T-cell (primary cell): Measurements from ENCODE around the gene REEP6. TPM values are rescaled to one million over a fixed set of nuclear protein-coding genes. Genes with fewer than 3 reads are reported as not detected.

ENCODE experiments used
- ATAC-seq, 4 experiments: fragments of 200-7000 bp in 3 of 4; fragments of 150-1000 bp in 1 of 4; cut with Tn5 transposase; replicated peaks in 1 of 4; 1 replicate in 3 of 4; 2 replicates in 1 of 4; pipeline ENCODE4 v1.10.0; 2021; ENCODE audit warnings: moderate library complexity in 3 of 4, mild to moderate bottlenecking in 2 of 4, moderate number of reproducible peaks in 1 of 4
- CTCF ChIA-PET, 2 donors: fragments of 300-600 bp; sonication (Branson Sonifier 250); formaldehyde crosslinking; loops; one replicate each; lab custom pipeline; 2022; ENCODE audit warnings: antibody characterized with exemption in 2 of 2; lab: Charles Lee
- POLR2A ChIA-PET, 2 donors: fragments of 300-600 bp; sonication (Branson Sonifier 250); formaldehyde crosslinking; loops; one replicate each; lab custom pipeline; 2022; ENCODE audit warnings: antibody characterized with exemption in 2 of 2; lab: Charles Lee
- DNase-seq, 35 experiments: peaks; one replicate each; pipeline versions ENCODE4 v3.0.0 to v3.0.0-alpha.2; 2013 to 2023
- H3K27ac ChIP-seq: one replicate; pipeline ENCODE4 v1.5.1; 2013; ENCODE audit warnings: low read length
- H3K27me3 ChIP-seq, 2 experiments: replicated peaks in 1 of 2; 1 replicate in 1 of 2; 2 replicates in 1 of 2; pipeline versions ENCODE4 v1.6.1 to v1.7.0; 2013; ENCODE audit warnings: low read length in 1 of 2, mixed read lengths in 1 of 2; ENCODE audit not compliant: control insufficient read depth in 2 of 2, insufficient read depth in 2 of 2; ENCODE audit errors: extremely low read depth in 1 of 2
- H3K36me3 ChIP-seq, 2 donors: 1 replicate in 1 of 2; 2 replicates in 1 of 2; pipeline versions ENCODE4 v1.6.1 to v1.7.0; 2013; ENCODE audit warnings: low read length in 1 of 2; ENCODE audit not compliant: control insufficient read depth in 2 of 2, insufficient read depth in 1 of 2; ENCODE audit errors: extremely low read depth in 1 of 2
- H3K4me1 ChIP-seq, 2 experiments: 1 replicate in 1 of 2; 2 replicates in 1 of 2; pipeline versions ENCODE4 v1.6.1 to v1.7.0; 2013; ENCODE audit warnings: low read length in 2 of 2, mixed read lengths in 1 of 2; ENCODE audit not compliant: insufficient read depth in 2 of 2, control insufficient read depth in 1 of 2; ENCODE audit errors: extremely low read depth in 1 of 2
- H3K4me3 ChIP-seq, 2 donors: 1 replicate in 1 of 2; 2 replicates in 1 of 2; pipeline versions ENCODE4 v1.5.1 to v1.7.0; 2013; ENCODE audit warnings: mild to moderate bottlenecking in 2 of 2, low read length in 1 of 2, moderate library complexity in 1 of 2; ENCODE audit not compliant: control insufficient read depth in 1 of 2; ENCODE audit errors: extremely low read depth in 1 of 2
- H3K9me3 ChIP-seq: 2 replicates; pipeline ENCODE4 v1.7.0; 2013
- H3K27ac Mint-ChIP-seq, 2 donors: one replicate each; pipeline ENCODE4 v1.8.0; 2020 to 2021; ENCODE audit warnings: mild to moderate bottlenecking in 2 of 2, mixed read lengths in 2 of 2
- H3K27me3 Mint-ChIP-seq, 2 donors: one replicate each; pipeline ENCODE4 v1.8.0; 2021 to 2022; ENCODE audit warnings: mixed read lengths in 2 of 2
- H3K36me3 Mint-ChIP-seq: one replicate; pipeline ENCODE4 v1.8.0; 2021; ENCODE audit warnings: mixed read lengths
- H3K4me1 Mint-ChIP-seq, 3 donors: one replicate each; pipeline ENCODE4 v1.8.0; 2020 to 2022; ENCODE audit warnings: mixed read lengths in 3 of 3, mild to moderate bottlenecking in 1 of 3
- H3K4me3 Mint-ChIP-seq, 3 donors: one replicate each; pipeline ENCODE4 v1.8.0; 2020 to 2022; ENCODE audit warnings: mild to moderate bottlenecking in 3 of 3, mixed read lengths in 3 of 3, moderate library complexity in 3 of 3
- H3K9me3 Mint-ChIP-seq, 3 donors: one replicate each; pipeline ENCODE4 v1.8.0; 2020 to 2022; ENCODE audit warnings: mixed read lengths in 3 of 3
- WGBS: methylation state at CpG from one replicate; pipeline ENCODE4 v1.1.5; 2013; ENCODE audit warnings: missing lambda C conversion rate; ENCODE audit not compliant: insufficient coverage; 5-methylcytosine and 5-hydroxymethylcytosine counted together
- total RNA-seq, 35 experiments: library from RNA in 6 of 35; stranded (reverse) in 6 of 35; fragments of 120-200 nt in 1 of 35; gene quantifications; one replicate each; pipeline versions ENCODE4 v1.2.1 to v1.2.4 and lab custom pipeline; 2013 to 2026

REEP6 gene
- total RNA-seq, 5 donors from 2014 or later (not counting 1 experiment from before 2014, with no cell fraction given): 2.2 to 6.9 (median 5.5) TPM

GRCh38 chr19:1468274-1468820, 22.6 kb upstream of the REEP6 start:
- H3K4me1 Mint-ChIP-seq: peaks cover 8 to 18% (median 9%) of the 10 kb centered on the region in 3 donors
- peak overlapping the region; percentile 54 to 58 (median 57) for H3K4me3 Mint-ChIP-seq
- no peaks in the 10 kb centered on the region for H3K9me3 Mint-ChIP-seq
- CTCF ChIA-PET: no interaction called here
- H3K9me3 ChIP-seq: no peaks in the 10 kb centered on the region
- H3K36me3 ChIP-seq: peaks cover 0 to under 1% of the 10 kb centered on the region in 2 donors
- no peak for ATAC-seq
- WGBS: 9% methylated on average over 42 of the region's 49 CpGs
- no peak overlapping the region for H3K27ac Mint-ChIP-seq
- POLR2A ChIA-PET: no interaction called here
- no peak overlapping the region for H3K27ac ChIP-seq
- H3K27me3 Mint-ChIP-seq: peaks cover 0 to 13% of the 10 kb centered on the region in 2 donors
- H3K4me1 ChIP-seq: peaks cover 11 to 69% of the 10 kb centered on the region in 2 experiments
- DNase-seq: no peak
- H3K36me3 Mint-ChIP-seq: no peaks in the 10 kb centered on the region
- peaks cover 0 to 78% of the 10 kb centered on the region in 2 experiments for H3K27me3 ChIP-seq
- peak overlapping the region in 1 of 2 donors; percentile 5 for H3K4me3 ChIP-seq

DNA sequence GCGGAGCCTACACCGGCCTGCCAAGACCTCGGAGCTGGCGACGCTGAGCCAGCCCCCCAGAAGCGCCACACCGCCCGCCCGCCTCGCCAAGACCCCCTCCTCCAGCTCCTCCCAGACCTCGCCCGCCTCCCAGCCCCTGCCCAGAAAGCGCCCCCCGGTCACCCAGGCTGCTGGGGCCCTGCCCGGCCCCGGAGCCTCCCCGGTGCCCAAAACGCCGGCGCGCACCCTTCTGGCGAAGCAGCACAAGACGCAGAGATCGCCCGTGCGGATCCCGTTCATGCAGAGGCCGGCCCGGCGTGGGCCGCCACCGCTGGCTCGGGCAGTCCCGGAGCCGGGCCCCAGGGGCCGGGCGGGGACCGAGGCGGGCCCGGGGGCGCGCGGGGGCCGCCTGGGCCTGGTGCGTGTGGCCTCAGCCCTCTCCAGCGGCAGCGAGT, 22.1 kb upstream of the REEP6 start:
- Mint-ChIP-seq H3K4me1 (peaks cover 8 to 19% (median 12%) of the 10 kb centered on the region in 3 donors), H3K9me3 (no peaks in the 10 kb centered on the region), H3K27me3 (peaks cover 0 to 11% of the 10 kb centered on the region in 2 donors), H3K4me3 (peak overlapping the region; percentile 3 to 54 (median 25)), H3K27ac (no peak overlapping the region), H3K36me3 (no peaks in the 10 kb centered on the region)
- DNase-seq (peak in 2 of 35 experiments; percentile 31 to 39), ATAC-seq (peak in 3 of 4 experiments; percentile 2 to 8 (median 2))
- Histone ChIP-seq H3K4me1 (peaks cover 11 to 69% of the 10 kb centered on the region in 2 experiments), H3K27ac (no peak overlapping the region), H3K9me3 (no peaks in the 10 kb centered on the region), H3K36me3 (peaks cover 0 to 3% of the 10 kb centered on the region in 2 donors), H3K4me3 (peak overlapping the region in 1 of 2 donors; percentile 25), H3K27me3 (peaks cover 0 to 80% of the 10 kb centered on the region in 2 experiments)
- CTCF ChIA-PET: no interaction called here
- WGBS: 1% methylated on average over 47 of the region's 47 CpGs
- POLR2A ChIA-PET: no interaction called here

DNA sequence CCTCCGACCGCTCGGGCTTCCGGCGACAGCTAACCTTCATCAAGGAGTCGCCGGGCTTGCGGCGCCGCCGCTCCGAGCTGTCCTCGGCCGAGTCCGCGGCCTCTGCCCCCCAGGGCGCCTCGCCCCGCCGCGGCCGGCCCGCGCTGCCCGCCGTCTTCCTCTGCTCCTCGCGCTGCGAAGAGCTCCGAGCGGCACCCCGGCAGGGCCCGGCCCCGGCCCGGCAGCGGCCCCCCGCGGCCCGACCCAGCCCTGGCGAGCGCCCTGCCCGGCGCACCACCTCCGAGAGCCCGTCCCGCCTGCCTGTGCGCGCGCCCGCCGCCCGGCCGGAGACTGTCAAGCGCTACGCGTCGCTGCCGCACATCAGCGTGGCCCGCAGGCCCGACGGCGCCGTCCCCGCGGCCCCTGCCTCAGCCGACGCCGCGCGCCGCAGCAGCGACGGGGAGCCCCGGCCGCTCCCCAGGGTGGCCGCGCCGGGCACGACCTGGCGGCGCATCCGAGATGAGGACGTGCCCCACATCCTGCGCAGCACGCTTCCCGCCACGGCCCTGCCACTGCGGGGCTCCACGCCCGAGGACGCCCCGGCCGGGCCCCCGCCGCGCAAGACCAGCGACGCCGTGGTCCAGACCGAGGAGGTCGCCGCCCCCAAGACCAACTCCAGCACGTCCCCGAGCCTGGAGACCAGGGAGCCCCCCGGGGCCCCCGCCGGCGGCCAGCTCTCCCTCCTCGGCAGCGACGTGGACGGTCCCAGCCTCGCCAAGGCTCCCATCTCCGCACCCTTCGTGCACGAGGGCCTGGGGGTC, 21.5 kb upstream of the REEP6 start:
- H3K36me3 Mint-ChIP-seq: no peaks in the 10 kb centered on the region
- H3K4me1 ChIP-seq: peaks cover 11 to 69% of the 10 kb centered on the region in 2 experiments
- no peak overlapping the region for H3K27ac ChIP-seq
- H3K4me3 ChIP-seq: peak overlapping the region; percentile 53 to 72
- peak in 4 of 35 experiments; percentile 20 to 55 (median 37) for DNase-seq
- POLR2A ChIA-PET: no interaction called here
- peaks cover 0 to 11% of the 10 kb centered on the region in 2 donors for H3K27me3 Mint-ChIP-seq
- peak; percentile 26 to 50 (median 46) for ATAC-seq
- H3K27ac Mint-ChIP-seq: no peak overlapping the region
- peaks cover 0 to 75% of the 10 kb centered on the region in 2 experiments for H3K27me3 ChIP-seq
- WGBS: 2% methylated on average over 117 of the region's 117 CpGs
- H3K9me3 ChIP-seq: no peaks in the 10 kb centered on the region
- H3K4me3 Mint-ChIP-seq: peak overlapping the region in 1 of 3 donors; percentile 78
- H3K4me1 Mint-ChIP-seq: peaks cover 9 to 19% (median 12%) of the 10 kb centered on the region in 3 donors
- no peaks in the 10 kb centered on the region for H3K9me3 Mint-ChIP-seq
- CTCF ChIA-PET: interaction anchor here in 1 of 2 donors (0.6 kb wide), 1 partner anchor 285 kb away, joined by 4 read pairs; no protein-coding TSS in a partner anchor
- H3K36me3 ChIP-seq: peaks cover under 1 to 3% of the 10 kb centered on the region in 2 donors

- Mint-ChIP-seq H3K27ac (no peak overlapping the region), H3K4me3 (peak overlapping the region; percentile 68 to 78 (median 71)), H3K9me3 (no peaks in the 10 kb centered on the region), H3K4me1 (peaks cover 11 to 19% (median 12%) of the 10 kb centered on the region in 3 donors), H3K36me3 (no peaks in the 10 kb centered on the region), H3K27me3 (peaks cover 0 to 9% of the 10 kb centered on the region in 2 donors)
- ChIA-PET CTCF (no interaction called here), POLR2A (no interaction called here)
- ATAC-seq (no peak), DNase-seq (no peak)
- H3K4me3 ChIP-seq: peak overlapping the region; percentile 53 to 72
- H3K27me3 ChIP-seq: peaks cover 0 to 70% of the 10 kb centered on the region in 2 experiments
- 5% methylated on average over 17 of the region's 22 CpGs for WGBS
- H3K4me1 ChIP-seq: peaks cover 11 to 69% of the 10 kb centered on the region in 2 experiments
- H3K9me3 ChIP-seq: no peaks in the 10 kb centered on the region
- H3K36me3 ChIP-seq: peaks cover 3 to 5% of the 10 kb centered on the region in 2 donors
- no peak overlapping the region for H3K27ac ChIP-seq
These were observed 21.0 kb upstream of the REEP6 start for GRCh38 chr19:1470055-1470304.

GRCh38 chr19:1470305-1471009, 20.5 kb upstream of the REEP6 start:
- Mint-ChIP-seq H3K4me3 (peak overlapping the region; percentile 68 to 78 (median 71)), H3K27ac (no peak overlapping the region), H3K27me3 (peaks cover 0 to 9% of the 10 kb centered on the region in 2 donors), H3K4me1 (peaks cover 11 to 19% (median 12%) of the 10 kb centered on the region in 3 donors), H3K9me3 (no peaks in the 10 kb centered on the region), H3K36me3 (no peaks in the 10 kb centered on the region)
- Histone ChIP-seq H3K27me3 (peaks cover 0 to 66% of the 10 kb centered on the region in 2 experiments), H3K36me3 (peaks cover 3 to 5% of the 10 kb centered on the region in 2 donors), H3K27ac (no peak overlapping the region), H3K4me3 (peak overlapping the region; percentile 53 to 72), H3K4me1 (peaks cover 11 to 69% of the 10 kb centered on the region in 2 experiments), H3K9me3 (no peaks in the 10 kb centered on the region)
- ATAC-seq (peak; percentile 70 to 76 (median 74)), DNase-seq (peak; percentile 30 to 80 (median 62))
- ChIA-PET POLR2A (no interaction called here), CTCF (no interaction called here)
- under 1% methylated on average over 64 of the region's 67 CpGs for WGBS
